HEK293 (cell line): ENCODE measurements around the gene DLG2.

Experiments used
- CTCF ChIA-PET: fragments of 350-600 bp; formaldehyde crosslinking; extraction: SDS; loops from one replicate; lab custom pipeline; 2021; ENCODE audit warnings: antibody characterized with exemption; lab: Yijun Ruan, JAX
- POLR2A ChIA-PET: fragments of 300-600 bp; formaldehyde crosslinking; extraction: SDS; loops from one replicate; lab custom pipeline; 2020; ENCODE audit warnings: antibody characterized with exemption, inconsistent platforms; lab: Yijun Ruan, JAX
- H3K27ac ChIP-seq: fragments of 200-500 bp; sonication (Bioruptor generic); 2 replicates; pipeline ENCODE4 v1.5.1; 2014; ENCODE audit warnings: low read depth, low read length, control low read depth, inconsistent platforms; ENCODE audit errors: extremely low read depth
- H3K36me3 ChIP-seq, 2 experiments: fragments of 200-500 bp in 1 of 2; sonication (Bioruptor generic) in 1 of 2; 1 replicate in 1 of 2; 2 replicates in 1 of 2; pipeline ENCODE4 v1.5.1; 2014 to 2017; ENCODE audit warnings: inconsistent platforms in 2 of 2, low read length in 2 of 2; ENCODE audit not compliant: control insufficient read depth in 2 of 2, insufficient read depth in 1 of 2
- H3K4me1 ChIP-seq: fragments of 200-500 bp; sonication (Bioruptor generic); 2 replicates; pipeline ENCODE4 v1.5.1; 2014; ENCODE audit warnings: mild to moderate bottlenecking, low read length, inconsistent platforms; ENCODE audit not compliant: control insufficient read depth, insufficient read depth
- H3K4me3 ChIP-seq: 2 replicates; pipeline ENCODE4 v1.5.1; 2011; ENCODE audit warnings: low read depth, mild to moderate bottlenecking, control low read depth, low read length, moderate library complexity
- H3K9me3 ChIP-seq: fragments of 200-500 bp; sonication (Bioruptor generic); 2 replicates; pipeline ENCODE4 v1.5.1; 2014; ENCODE audit warnings: low read depth, low read length, inconsistent platforms; ENCODE audit not compliant: control insufficient read depth, insufficient read depth
- EGR2 ChIP-seq: fragments of 450-650 bp; formaldehyde crosslinking; IDR thresholded peaks from 2 replicates; pipeline ENCODE4 v1.5.1; 2016; ENCODE audit warnings: low read depth, missing biosample characterization, missing genetic modification characterization
- HIC1 ChIP-seq: fragments of 450-650 bp; formaldehyde crosslinking; IDR thresholded peaks from 2 replicates; pipeline ENCODE4 v1.5.1; 2016; ENCODE audit warnings: missing biosample characterization, missing genetic modification characterization
- HOXA7 ChIP-seq: sonication (generic); formaldehyde crosslinking; IDR thresholded peaks from 2 replicates; pipeline ENCODE4 v1.8.1; 2022; ENCODE audit warnings: missing genetic modification reagents, borderline replicate concordance
- HOXD13 ChIP-seq: sonication (generic); formaldehyde crosslinking; IDR thresholded peaks from 2 replicates; pipeline ENCODE4 v1.8.0; 2022; ENCODE audit warnings: missing genetic modification reagents, borderline replicate concordance
- KLF1 ChIP-seq: fragments of 450-650 bp; formaldehyde crosslinking; IDR thresholded peaks from 2 replicates; pipeline ENCODE4 v1.5.1; 2016; ENCODE audit warnings: missing biosample characterization, missing genetic modification characterization
- KLF10 ChIP-seq: fragments of 450-650 bp; IDR thresholded peaks from 2 replicates; pipeline ENCODE4 v1.5.1; 2018; ENCODE audit warnings: missing biosample characterization, mild to moderate bottlenecking, missing genetic modification characterization
- OSR2 ChIP-seq: fragments of 450-650 bp; formaldehyde crosslinking; IDR thresholded peaks from 2 replicates; pipeline ENCODE4 v1.5.1; 2016; ENCODE audit warnings: missing biosample characterization, missing genetic modification characterization
- SP2 ChIP-seq: fragments of 450-650 bp; formaldehyde crosslinking; IDR thresholded peaks from 2 replicates; pipeline ENCODE4 v1.5.1; 2016; ENCODE audit warnings: missing biosample characterization, missing genetic modification characterization
- TCF7L2 ChIP-seq: IDR thresholded peaks from 2 replicates; pipeline ENCODE4 v1.6.1; 2011; ENCODE audit warnings: low read depth, mild to moderate bottlenecking, inconsistent platforms, low read length, moderate library complexity, borderline replicate concordance
- YY1 ChIP-seq: fragments of 450-650 bp; formaldehyde crosslinking; IDR thresholded peaks from 2 replicates; pipeline ENCODE4 v1.5.1; 2018; ENCODE audit warnings: missing biosample characterization, missing genetic modification characterization
- ZBTB1 ChIP-seq: fragments of 450-650 bp; formaldehyde crosslinking; IDR thresholded peaks from 2 replicates; pipeline ENCODE4 v1.5.1; 2016; ENCODE audit warnings: missing biosample characterization, missing genetic modification characterization
- ZIC2 ChIP-seq: fragments of 450-650 bp; formaldehyde crosslinking; IDR thresholded peaks from 2 replicates; pipeline ENCODE4 v1.5.1; 2016; ENCODE audit warnings: missing biosample characterization, missing genetic modification characterization
- ZNF146 ChIP-seq: fragments of 450-650 bp; formaldehyde crosslinking; IDR thresholded peaks from 2 replicates; pipeline ENCODE4 v1.5.1; 2016; ENCODE audit warnings: missing biosample characterization, missing genetic modification characterization
- ZNF169 ChIP-seq: fragments of 450-650 bp; formaldehyde crosslinking; IDR thresholded peaks from 2 replicates; pipeline ENCODE4 v1.5.1; 2016; ENCODE audit warnings: missing biosample characterization, missing genetic modification characterization
- ZNF221 ChIP-seq: fragments of 450-650 bp; formaldehyde crosslinking; IDR thresholded peaks from 2 replicates; pipeline ENCODE4 v1.5.1; 2017; ENCODE audit warnings: missing biosample characterization, missing genetic modification characterization, borderline replicate concordance
- ZNF416 ChIP-seq: fragments of 450-650 bp; formaldehyde crosslinking; IDR thresholded peaks from 2 replicates; pipeline ENCODE4 v1.5.1; 2016; ENCODE audit warnings: missing biosample characterization, missing genetic modification characterization
- ZNF48 ChIP-seq: fragments of 450-650 bp; formaldehyde crosslinking; IDR thresholded peaks from 2 replicates; pipeline ENCODE4 v1.5.1; 2016; ENCODE audit warnings: missing biosample characterization, missing genetic modification characterization
- ZNF544 ChIP-seq: fragments of 450-650 bp; formaldehyde crosslinking; IDR thresholded peaks from 2 replicates; pipeline ENCODE4 v1.5.0; 2017; ENCODE audit warnings: missing biosample characterization, missing genetic modification characterization
- ZNF549 ChIP-seq: fragments of 450-650 bp; IDR thresholded peaks from 2 replicates; pipeline ENCODE4 v1.5.1; 2018; ENCODE audit warnings: missing biosample characterization, missing genetic modification characterization, mild to moderate bottlenecking, inconsistent platforms, moderate library complexity
- ZNF555 ChIP-seq: fragments of 450-650 bp; formaldehyde crosslinking; conservative IDR thresholded peaks from 2 replicates; pipeline ENCODE4 v1.5.1; 2017; ENCODE audit warnings: missing biosample characterization, mild to moderate bottlenecking, missing genetic modification characterization, inconsistent platforms
- ZNF560 ChIP-seq: fragments of 450-650 bp; formaldehyde crosslinking; IDR thresholded peaks from 2 replicates; pipeline ENCODE4 v1.5.1; 2017; ENCODE audit warnings: missing biosample characterization, missing genetic modification characterization, borderline replicate concordance
- ZNF561 ChIP-seq: fragments of 450-650 bp; IDR thresholded peaks from 2 replicates; pipeline ENCODE4 v1.5.1; 2018; ENCODE audit warnings: missing biosample characterization, missing genetic modification characterization, borderline replicate concordance
- ZNF571 ChIP-seq: fragments of 450-650 bp; formaldehyde crosslinking; IDR thresholded peaks from 2 replicates; pipeline ENCODE4 v1.5.0; 2017; ENCODE audit warnings: missing biosample characterization, missing genetic modification characterization
- ZNF580 ChIP-seq: fragments of 450-650 bp; formaldehyde crosslinking; IDR thresholded peaks from 2 replicates; pipeline ENCODE4 v1.5.1; 2016; ENCODE audit warnings: missing biosample characterization, missing genetic modification characterization
- ZNF623 ChIP-seq: fragments of 450-650 bp; formaldehyde crosslinking; IDR thresholded peaks from 2 replicates; pipeline ENCODE4 v1.5.1; 2016; ENCODE audit warnings: missing biosample characterization, missing genetic modification characterization
- ZNF645 ChIP-seq: fragments of 450-650 bp; formaldehyde crosslinking; IDR thresholded peaks from 2 replicates; pipeline ENCODE4; 2016; ENCODE audit warnings: missing biosample characterization, missing genetic modification characterization
- ZNF654 ChIP-seq: fragments of 450-650 bp; formaldehyde crosslinking; IDR thresholded peaks from 2 replicates; pipeline ENCODE4 v1.5.1; 2016; ENCODE audit warnings: low read depth, missing biosample characterization, missing genetic modification characterization
- ZNF692 ChIP-seq: fragments of 450-650 bp; formaldehyde crosslinking; IDR thresholded peaks from 2 replicates; pipeline ENCODE4 v1.5.1; 2016; ENCODE audit warnings: missing biosample characterization, missing genetic modification characterization
- ZNF843 ChIP-seq: fragments of 450-650 bp; formaldehyde crosslinking; IDR thresholded peaks from 2 replicates; pipeline ENCODE4 v1.5.1; 2016; ENCODE audit warnings: missing biosample characterization, missing genetic modification characterization
- ZSCAN23 ChIP-seq: fragments of 450-650 bp; formaldehyde crosslinking; IDR thresholded peaks from 2 replicates; pipeline ENCODE4 v1.5.1; 2016; ENCODE audit warnings: missing biosample characterization, missing genetic modification characterization

The DLG2 gene

GRCh38 chr11:83956119-83956697, 1670.9 kb downstream of the DLG2 start:
- ChIA-PET CTCF (interaction anchor here (0.6 kb wide), 1 partner anchor 140 kb away, joined by 3 read pairs; no protein-coding TSS in a partner anchor), POLR2A (no interaction called here)
- no peak overlapping the region for H3K4me3 ChIP-seq
- no peaks in the 10 kb centered on the region for H3K36me3 ChIP-seq
- TF ChIP-seq ZNF169 (tag by site-specific recombination) (no peak), ZIC2 (no peak), ZNF571 (tag by site-specific recombination) (no peak), ZNF416 (tag by site-specific recombination) (no peak), KLF10 (tag by site-specific recombination) (no peak), ZNF645 (no peak), ZNF544 (tag by site-specific recombination) (no peak)
- no peaks in the 10 kb centered on the region for H3K9me3 ChIP-seq
- peaks cover 5% of the 10 kb centered on the region; the same call in 1 of the 2 replicates for H3K4me1 ChIP-seq
- no peak overlapping the region for H3K27ac ChIP-seq

- POLR2A ChIA-PET, result no interaction called here
- H3K27ac ChIP-seq, result no peak overlapping the region
- TF ChIP-seq ZNF654 (tag by site-specific recombination) (no peak), EGR2 (tag by site-specific recombination) (no peak), ZNF580 (tag by site-specific recombination) (no peak), HOXA7 (CRISPR knock-in tag) (no peak), ZNF843 (tag by site-specific recombination) (no peak), ZNF623 (no peak), HOXD13 (no peak), ZNF549 (tag by site-specific recombination) (no peak), ZNF692 (tag by site-specific recombination) (no peak)
- TF ChIP-seq, all 188 proteins: peak for 0
- Histone ChIP-seq H3K36me3 (no peaks in the 10 kb centered on the region), H3K4me3 (no peak overlapping the region), H3K9me3 (no peaks in the 10 kb centered on the region), H3K4me1 (peaks cover 6% of the 10 kb centered on the region; the same call in 1 of the 2 replicates)
- CTCF ChIA-PET, result no interaction called here
These were observed 1672.4 kb downstream of the DLG2 start for GRCh38 chr11:83954780-83955179.

- ChIA-PET CTCF (no interaction called here), POLR2A (no interaction called here)
- Histone ChIP-seq H3K4me3 (no peak overlapping the region), H3K9me3 (no peaks in the 10 kb centered on the region), H3K4me1 (peaks cover 6% of the 10 kb centered on the region; the same call in 1 of the 2 replicates), H3K27ac (no peak overlapping the region), H3K36me3 (no peaks in the 10 kb centered on the region)
- TF ChIP-seq ZNF146 (tag by site-specific recombination) (no peak), ZNF560 (tag by site-specific recombination) (no peak), ZSCAN23 (no peak), TCF7L2 (no peak), ZNF48 (tag by site-specific recombination) (no peak), OSR2 (tag by site-specific recombination) (no peak), SP2 (no peak), HIC1 (tag by site-specific recombination) (peak; percentile 54; the same call in 1 of the 2 replicates), ZNF221 (tag by site-specific recombination) (no peak), YY1 (tag by site-specific recombination) (no peak), ZNF561 (tag by site-specific recombination) (no peak), ZBTB1 (tag by site-specific recombination) (no peak), KLF1 (no peak), ZNF555 (tag by site-specific recombination) (no peak)
These were observed 1675.6 kb downstream of the DLG2 start for GRCh38 chr11:83951521-83951920.
